DMS 273 (cell line): ENCODE measurements around the gene NPIPB8.
A peak's percentile ranks its signal among the peaks of the same experiment; 100 is the strongest.
"Not testable (repeated sequence)": the region's sequence is repeated elsewhere in the genome, so short reads cannot be mapped to it uniquely, and the experiment has no call there.

Experiments used
- DNase-seq: peaks from one replicate; lab custom pipeline; 2025; ENCODE audit not compliant: unreplicated experiment; lab: John Stamatoyannopoulos, UW

The NPIPB8 gene

DNA sequence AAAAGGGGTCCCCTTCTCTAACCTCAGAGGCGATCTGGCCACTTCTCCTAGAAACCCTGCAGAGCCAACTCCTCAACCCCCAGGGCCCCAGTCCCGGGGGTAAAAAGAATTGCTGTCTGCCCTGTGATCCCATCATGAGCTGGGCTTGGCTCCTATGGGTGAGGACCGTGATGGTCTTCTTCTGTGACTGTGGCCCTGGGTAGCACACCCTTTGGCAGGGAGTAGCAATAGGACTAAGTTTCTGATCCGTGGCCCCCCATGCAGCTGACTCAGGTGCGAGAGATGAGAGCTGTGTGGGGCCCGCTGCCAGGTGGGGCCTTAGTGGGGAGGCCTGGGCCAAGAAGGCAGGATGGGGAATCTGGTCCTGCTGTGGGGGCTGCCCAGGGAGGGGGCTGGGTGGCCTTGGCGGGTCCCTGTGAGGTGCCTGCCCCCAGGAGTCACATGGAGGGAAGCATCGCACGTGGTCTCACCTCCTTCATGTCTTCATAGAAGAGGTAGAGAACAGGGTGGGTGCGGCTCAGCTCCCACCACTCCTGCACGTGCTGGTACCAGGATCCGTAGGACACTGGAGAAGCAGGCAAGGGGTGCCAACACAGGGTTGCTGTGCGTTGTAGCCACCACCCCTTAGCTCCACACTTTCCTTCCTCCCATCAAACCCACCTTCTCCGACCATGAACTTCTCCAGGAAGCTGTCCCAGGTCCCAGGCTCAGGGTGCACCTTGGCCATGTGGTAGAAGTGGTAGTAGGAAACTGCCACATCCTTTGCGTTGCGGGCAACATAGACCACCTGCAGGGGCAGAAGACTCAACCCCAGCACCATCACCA is 31.4 kb upstream of the NPIPB8 start:
- DNase-seq = no peak

DNA sequence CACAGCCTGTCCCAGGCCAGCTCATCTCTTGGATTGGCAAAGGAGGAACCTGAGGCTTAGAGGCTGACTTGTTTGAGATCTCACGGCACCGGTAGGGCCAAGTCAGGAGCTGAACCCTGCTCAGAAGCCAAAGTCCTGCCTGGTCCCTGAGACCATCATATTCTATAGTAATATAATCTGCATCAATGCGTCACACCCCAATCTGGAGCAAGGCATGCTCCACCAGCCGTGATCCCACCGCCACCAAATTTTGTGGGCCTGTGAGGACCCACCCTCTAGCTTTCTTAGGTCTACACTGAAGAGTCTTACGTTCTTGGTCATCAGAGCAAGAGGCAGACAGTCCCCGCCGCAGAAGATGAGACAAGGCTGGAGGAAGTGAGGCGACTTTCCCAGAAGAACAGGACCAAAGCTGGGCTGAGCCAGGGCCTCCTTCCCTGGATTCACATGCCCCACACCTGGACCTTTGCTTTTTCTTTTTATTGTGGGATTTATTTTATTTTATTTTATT is 30.7 kb upstream of the NPIPB8 start:
- DNase-seq = no peak

DNA sequence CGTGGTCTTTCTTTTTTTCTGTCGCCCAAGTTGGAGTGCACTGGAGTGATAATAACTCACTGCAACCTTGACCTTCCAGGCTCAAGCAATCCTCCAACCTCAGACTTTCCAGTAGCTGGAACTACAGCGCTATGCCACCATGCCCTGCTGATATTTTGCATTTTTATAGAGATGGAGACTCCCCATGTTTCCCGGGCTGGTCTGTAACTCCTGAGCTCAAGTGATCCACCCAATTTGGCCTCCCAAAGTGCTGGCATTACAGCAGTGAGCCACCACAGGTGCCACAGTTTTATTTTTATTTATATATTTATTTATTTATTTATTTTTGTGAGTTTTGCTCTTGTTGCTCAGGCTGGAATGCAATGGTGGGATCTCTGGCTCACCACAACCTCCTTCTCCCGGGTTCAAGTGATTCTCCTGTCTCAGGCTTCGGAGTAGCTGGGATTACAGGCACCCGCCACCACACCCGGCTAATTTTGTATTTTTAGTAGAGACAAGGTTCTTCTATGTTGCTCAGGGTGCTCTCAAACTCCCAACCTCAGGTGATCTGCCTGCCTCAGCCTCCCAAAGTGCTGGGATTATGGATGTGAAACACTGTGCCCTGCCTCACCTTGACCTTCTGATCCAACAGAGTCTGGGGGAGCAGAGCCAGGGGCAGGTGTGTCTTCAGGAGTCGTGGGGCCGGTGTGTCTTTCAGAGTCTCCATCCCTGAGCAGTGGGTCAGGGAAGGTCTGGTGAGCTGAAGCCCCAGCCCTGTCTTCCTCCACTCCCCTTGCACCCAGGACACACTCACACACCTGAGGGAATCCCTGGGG is 30.0 kb upstream of the NPIPB8 start:
- DNase-seq = not testable (repeated sequence)

DNA sequence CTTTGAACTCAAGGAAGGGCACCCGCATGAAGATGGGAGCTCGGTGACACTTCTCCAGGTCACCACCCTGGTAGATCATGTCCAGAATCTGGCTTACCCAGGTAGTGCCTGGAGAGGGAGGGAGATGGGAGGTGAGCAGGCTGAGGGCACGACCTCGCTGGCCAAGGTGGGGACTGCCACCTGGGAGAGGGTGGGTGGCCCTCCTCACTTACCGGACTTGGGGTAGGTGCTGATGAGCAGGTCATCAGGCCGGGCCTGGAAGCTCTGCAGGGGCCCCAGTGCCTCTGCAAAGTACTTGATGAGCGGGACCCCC is 29.4 kb upstream of the NPIPB8 start:
- DNase-seq = not testable (repeated sequence)

DNA sequence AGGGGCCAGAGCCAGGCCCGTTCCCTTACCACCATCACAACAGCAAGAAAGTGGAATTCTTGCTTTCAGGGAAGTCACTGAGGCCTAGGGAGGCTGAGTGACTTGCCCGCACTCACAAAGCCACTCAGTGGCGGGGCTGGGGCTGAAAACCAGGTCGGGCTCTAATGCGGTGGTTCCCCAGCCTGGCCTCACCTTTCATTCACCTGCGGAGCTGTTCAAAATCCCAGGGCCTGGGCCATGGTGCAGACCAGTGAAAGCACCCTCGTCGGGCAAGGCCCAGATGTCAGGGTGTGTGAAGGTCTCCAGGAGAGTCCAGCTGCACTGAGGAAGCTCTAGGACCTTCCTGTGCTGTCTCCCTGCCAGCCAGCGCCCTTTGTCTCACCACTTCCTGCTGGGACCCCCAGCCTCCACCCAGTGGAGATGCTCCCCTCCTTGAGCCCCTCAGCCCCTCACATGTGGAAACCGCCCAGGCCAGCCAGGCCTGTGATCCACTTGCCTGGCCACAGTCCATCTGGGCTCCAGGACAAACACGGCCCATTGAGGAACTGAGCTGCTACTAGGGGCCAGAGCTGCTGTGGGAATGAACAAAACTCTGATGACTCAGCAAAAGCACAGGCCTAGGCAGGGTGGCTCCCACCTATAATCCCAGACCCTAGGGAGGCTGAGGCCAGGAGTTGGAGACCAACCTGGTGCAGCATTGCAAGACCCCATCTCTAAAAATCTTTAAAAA is 28.8 kb upstream of the NPIPB8 start:
- not testable (repeated sequence) for DNase-seq

DNA sequence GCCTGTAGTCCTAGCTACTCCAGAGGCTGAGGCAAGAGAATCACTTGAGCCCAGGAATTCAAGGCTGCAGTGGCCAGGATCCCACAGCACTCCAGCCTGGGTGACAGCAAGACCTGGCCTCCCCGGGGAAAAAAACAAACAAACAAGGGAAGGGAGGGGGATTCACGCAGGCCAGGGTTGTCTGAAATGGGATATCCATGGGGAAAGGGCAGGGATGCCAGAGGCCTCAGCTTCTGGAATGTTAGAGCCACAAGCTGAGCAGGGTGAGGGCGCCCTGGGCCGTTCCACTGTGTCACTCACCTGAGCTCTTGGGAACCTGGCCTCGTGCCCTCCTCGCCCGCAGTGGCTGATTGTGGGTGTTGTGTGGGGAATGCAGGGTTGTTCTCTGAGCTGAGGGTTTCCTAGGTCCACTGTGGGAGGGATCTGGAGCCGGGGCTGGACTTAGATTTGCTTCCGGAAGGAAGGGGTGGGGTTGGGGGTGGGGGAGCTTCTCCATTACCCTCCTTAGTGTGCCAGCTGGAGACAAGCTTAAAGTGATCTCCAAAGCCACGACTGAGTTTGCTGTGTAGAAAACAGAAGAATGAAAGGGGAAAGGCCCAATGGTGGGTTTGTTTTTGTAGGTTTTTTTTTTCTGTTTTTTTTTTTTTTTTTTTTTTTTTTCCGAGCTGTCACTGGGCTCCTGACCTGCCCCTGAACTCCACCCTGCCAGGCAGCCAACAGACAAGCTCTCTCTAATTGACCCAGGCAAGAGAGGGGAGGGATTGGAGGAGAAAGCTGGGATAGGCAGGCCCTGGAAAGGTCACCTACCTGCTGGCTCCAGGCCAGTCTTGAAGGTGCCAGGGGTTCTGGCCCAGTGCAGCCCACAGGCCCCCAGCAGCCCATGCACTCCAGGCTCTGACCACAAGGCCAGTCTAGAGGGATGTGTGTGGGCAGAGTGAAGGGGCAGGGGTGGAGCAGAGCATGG is 28.0 kb upstream of the NPIPB8 start, which contains the start of gene SULT1A1:
Gene SULT1A1 (minus strand): TSS at position 414 of the 964 bp plus-strand sequence. CDS start 1,189 bp downstream, outside the sequence.
- DNase-seq = no peak

DNA sequence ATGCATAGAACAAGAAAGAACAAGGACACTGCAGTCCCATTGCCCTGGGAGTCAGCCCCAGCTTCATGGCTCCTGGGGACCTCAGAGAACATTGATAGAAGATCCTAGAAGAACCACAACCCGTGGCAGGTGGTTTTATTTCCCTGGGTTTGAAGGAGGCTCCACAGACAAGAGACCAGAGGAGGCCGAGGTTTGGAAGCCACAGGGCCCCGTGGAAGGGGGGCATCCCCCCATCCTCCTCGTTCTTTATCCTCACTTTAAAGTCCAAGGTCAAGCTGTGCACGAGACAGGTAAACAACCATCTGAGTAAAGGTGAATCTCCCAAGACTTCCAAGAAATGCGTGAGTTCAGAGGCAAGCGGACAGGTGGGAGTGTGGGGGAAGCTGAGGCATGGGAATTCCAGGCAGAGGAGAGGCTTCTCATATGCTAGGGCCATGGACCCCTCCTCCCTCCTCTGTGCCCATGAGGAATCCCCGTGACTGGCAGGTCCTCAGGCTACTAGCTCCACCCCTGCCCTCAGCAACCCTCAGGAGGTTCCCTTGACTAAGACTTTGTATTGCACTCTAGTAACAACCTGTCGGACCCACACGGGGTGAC is 27.2 kb upstream of the NPIPB8 start:
- DNase-seq = no peak

DNA sequence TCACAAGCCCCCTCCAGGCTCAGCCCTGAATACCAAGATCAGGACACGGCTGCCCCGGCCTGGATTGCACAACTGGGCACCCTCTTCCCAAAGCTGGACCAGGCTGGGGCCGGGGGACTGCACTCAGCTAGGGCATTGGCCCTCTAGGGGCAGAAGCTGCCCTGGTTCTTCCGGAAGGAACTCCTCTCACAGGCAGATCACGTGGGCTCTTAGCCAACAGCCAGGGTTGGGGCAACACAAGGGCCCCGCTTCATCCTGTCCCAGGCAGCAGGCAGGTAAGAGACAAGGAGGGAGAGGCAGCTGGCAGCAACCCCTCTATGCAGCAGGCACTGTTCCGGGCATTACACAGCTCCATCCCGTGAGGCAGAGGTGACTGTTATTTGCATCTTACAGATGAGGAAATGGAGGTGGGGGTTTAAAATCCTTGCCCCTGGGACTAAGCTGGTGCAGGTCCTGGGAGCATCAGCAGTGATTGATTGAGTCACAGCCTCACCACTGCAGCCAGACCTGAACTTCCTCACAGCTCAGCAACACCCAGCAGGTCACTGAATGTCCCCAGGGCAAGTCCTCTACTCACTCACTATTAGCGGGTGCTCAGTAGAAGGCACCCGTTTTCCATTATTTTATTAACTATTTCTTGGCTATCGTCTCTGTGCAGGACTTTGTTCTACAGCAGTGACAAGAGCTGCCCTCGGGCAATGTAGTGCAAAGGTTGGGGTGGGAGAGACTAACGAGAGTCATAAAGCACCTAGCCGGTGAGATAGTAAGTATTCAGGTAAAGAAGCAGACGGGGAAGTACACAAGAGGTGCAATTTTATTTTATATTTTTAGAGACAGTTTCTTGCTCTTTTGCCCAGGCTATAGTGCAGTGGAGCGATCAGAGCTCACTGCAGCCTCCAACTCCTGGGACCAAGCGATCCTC is 25.2 kb upstream of the NPIPB8 start:
- not testable (repeated sequence) for DNase-seq

DNA sequence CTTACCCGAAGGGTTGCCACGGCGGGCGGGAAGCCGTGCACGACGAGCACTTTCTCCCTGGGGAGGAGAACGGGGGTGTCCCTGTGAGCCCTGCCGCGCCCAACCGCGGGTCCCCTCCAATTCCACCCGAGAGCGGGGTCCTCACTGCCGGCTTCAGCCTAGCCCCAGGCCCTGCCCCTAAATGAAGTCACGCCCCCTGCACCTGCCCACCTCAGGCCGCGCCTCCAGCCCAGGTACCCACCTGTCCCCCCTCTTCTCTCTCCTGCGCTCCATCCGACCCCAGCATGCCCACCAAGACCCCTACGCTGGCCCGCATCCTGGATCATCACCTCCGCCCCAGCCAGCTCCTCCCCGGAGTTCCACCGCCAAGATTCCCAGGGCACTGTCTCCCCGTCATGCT is 24.0 kb upstream of the NPIPB8 start:
- not testable (repeated sequence) for DNase-seq

DNA sequence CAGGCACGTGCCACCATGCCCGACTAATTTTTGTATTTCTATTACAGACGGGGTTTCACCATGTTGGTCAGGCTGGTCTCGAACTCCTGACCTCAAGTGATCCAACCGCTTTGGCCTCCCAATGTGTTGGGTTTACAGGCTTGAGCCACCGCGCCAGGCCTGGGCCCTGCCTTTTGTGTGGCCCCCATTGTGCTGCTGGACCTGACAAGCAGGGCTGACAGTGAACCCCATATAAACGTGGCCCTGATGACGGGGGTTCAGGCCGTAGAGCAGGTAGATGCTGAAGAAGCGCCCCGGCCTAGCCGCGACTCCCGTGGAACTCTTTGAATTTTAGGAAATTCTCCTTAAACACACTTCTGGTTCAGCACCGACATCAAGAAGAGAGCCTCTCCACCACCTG is 23.3 kb upstream of the NPIPB8 start:
- not testable (repeated sequence) for DNase-seq

DNA sequence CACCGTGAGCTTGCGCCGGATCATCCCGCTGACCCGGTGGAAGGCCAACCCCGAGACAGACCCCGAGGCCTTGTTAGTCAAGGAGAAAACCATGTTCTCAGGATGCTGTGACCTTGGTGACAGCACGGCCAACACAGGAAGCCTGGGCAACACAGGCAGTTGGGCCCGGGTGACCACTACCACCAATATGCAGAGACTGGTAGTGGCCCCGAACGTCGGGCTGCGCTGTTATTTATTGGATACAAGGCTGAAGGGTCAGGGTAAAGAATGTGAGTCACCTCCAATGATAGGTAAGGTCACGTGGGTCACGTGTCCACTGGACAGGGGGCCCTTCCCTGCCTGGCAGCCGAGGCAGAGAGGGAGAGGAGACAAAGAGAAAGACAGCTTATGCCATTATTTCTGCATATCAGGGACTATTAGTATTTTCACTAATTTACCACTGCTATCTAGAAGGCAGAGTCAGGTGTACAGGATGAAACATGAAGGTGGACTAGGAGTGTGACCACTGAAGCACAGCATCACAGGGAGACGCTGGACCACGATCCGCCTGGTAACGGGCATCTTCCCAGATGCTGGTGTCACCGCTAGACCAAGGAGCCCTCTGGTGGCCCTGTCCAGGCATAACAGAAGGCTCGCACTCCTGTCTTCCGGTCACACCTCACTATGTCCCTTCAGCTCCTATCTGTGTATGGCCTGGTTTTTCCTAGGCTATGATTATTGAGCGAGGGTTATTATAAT is 22.2 kb upstream of the NPIPB8 start:
- peak; percentile 53 for DNase-seq

DNA sequence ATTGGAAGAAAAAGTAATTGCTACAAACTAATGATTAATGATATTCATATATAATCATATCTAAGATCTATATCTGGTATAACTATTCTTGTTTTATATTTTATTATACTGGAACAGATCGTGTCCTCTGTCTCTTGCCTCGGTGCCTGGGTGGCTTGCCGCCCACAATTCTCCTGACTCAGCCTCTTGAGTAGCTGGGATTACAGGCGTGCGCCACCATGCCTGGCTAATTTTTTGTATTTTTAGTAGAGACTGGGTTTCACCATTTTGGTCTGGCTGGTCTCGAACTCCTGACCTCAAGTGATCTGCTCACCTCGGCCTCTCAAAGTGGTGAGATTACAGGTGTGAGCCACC is 21.7 kb upstream of the NPIPB8 start:
- not testable (repeated sequence) for DNase-seq

DNA sequence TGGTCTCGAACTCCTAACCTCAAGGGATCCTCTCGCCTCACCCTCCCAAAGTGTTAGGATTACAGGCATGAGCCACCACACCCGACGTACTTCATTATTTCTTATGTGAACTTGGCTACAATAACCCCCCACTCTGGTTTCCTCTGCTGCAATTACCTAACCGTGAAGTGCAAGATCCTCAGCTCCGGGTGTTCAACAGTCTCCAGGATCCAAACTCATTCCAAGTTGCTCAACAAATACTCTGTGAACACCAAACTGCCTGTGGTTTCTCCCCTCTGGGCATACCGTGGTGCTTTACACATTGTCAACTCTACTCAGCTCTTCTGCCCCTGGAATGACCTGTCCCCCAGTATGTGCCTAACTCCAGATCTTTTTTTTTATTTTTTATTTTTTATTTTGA is 21.2 kb upstream of the NPIPB8 start:
- no peak for DNase-seq

DNA sequence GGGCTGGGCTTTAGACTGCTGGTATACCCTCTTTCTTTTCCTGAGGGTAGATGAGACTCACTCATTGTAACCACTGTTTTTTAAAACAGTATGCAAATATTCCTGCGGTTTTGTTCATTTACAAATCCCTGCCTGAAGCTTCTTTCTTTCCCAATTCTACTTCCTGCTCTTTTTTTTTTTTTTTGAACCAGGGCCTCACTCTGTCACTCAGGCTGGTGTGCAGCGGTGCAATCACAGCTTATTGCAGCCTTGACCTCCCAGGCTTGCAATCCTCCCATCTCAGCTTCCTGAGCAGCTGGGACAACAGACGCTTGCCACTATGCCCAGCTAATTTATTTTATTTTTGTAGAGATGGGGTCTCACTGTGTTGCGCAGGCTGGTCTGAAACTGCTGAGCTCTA is 20.0 kb upstream of the NPIPB8 start:
- DNase-seq = no peak

DNA sequence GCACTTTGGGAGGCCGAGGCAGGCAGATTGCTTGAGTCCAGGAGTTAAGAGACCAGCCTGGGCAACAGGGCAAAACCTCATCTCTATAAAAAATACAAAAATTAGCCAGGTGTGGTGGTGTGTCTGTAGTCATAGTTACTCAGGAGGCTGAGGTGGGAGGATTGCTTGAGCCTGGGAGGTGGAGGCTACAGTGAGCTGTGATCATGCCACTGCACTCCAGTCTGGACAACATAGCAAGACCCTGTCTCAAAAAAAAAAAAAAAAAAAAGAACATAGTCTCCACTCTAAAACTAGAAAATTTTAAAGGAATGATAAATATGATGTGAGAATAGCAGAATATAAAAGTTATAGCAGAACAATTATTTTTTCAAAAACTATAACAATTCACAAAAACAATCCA is 17.5 kb upstream of the NPIPB8 start:
- DNase-seq = not testable (repeated sequence)

DNA sequence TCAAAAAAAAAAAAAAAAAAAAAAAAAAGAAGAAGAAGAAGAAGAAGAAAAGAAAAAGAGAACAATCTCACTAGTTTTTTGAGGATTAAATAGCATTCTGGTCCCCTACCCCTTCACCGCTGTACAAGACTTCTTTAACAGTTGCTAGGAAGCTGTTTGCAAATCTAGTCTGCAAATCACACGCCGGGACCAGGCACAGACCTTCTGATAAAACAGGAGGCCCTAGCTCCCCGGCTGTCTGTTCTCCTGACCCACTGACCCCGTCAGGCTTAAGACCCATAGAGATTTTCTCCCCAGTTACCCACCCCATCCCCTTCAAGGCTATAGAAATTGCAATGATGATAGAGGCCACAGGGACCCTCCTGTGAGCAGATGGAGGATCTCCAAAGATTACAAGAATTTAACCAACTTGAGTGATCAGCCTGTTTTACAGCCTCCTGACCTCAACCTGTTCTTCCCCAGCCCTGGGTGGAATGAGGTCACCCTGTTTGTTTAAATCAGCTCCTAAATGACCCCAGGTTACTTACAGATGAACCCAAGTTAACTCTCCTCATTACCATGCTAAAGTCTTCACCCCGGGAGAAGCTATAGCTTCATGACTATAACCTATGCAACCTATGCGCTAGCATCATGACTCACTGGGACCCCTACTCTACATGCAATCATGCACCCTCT is 16.2 kb upstream of the NPIPB8 start:
- no peak for DNase-seq

DNA sequence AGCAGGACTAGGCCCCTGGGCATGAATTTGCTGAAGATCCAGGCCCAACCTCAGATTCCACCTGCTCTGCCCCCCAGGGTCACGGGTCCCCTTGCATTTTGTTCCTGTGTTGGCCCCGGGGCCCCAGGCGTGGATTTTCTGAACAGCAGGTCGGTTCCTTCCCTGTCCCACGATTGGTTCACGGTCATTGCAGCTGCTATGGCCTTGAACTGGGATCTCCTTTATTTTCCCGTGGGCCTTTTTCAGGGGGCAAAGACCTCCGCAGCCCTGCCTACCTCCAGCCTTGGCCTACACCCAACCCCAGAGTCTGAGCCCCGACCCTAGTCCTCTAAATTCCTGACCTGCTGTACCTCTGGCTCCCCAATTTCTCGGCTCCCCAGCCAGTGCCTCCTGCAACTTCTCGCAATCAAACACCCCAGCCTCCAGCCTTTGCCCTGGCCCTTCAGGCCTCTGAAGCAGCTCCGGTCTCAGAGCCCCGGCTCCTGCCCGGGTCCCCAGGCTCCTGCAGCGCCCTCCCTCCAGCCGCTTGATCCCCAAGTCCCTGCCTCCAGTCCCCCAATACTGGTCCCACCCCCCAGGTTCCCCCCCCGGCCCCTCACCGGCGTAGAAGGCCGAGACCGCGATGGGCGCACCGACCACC is 15.2 kb upstream of the NPIPB8 start:
- not testable (repeated sequence) for DNase-seq
